K562 (cell line): ENCODE data around the gene SCAPER. TPM values are rescaled to one million over a fixed set of nuclear protein-coding genes. Genes with fewer than 3 reads are reported as not detected.

Experiments
- ATAC-seq: fragments of 200-7000 bp; cut with Tn5 transposase; 3 replicates; pipeline ENCODE4 v1.9.1; 2020; ENCODE audit warnings: moderate library complexity
- BruUV-seq: library from RNA; stranded (reverse); fragments of 400-500 nt; replicated peaks from 2 replicates; lab custom pipeline; 2021; lab: Mats Ljungman, UMichigan
- CTCF ChIA-PET: fragments of 300-600 bp; formaldehyde crosslinking; extraction: SDS; loops from one replicate; lab custom pipeline; 2021; ENCODE audit warnings: low intra/inter-chr PET ratio; lab: Yijun Ruan, JAX
- POLR2A ChIA-PET: fragments of 300-600, 350-650 bp; sonication (Branson Sonifier 250); formaldehyde crosslinking; extraction: SDS; loops from one replicate; lab custom pipeline; 2021; ENCODE audit warnings: antibody characterized with exemption, inconsistent platforms; lab: Yijun Ruan, JAX
- DNase-seq, 4 experiments: peaks; one replicate each; pipeline versions ENCODE4 v3.0.0 to v3.0.0-alpha.2; 2011 to 2018; ENCODE audit warnings: low spot score in 3 of 4, mixed read lengths in 3 of 4; ENCODE audit errors: extremely low read depth in 1 of 4
- FAIRE-seq: peaks from 2 replicates; lab custom pipeline; 2011; peaks lifted over from hg19 to GRCh38; lab: Jason Lieb, UNC
- H2AFZ ChIP-seq: 2 replicates; pipeline ENCODE4 v1.6.0; 2011; ENCODE audit warnings: low read depth, low read length, control low read depth, inconsistent platforms
- H3K27ac ChIP-seq: fragments of 200-600 bp; 3 replicates; pipeline ENCODE4 v1.8.0; 2011; ENCODE audit warnings: low read depth, mild to moderate bottlenecking, control low read depth, inconsistent platforms, low read length, moderate library complexity, mixed read lengths; ENCODE audit errors: extremely low read depth
- H3K27me3 ChIP-seq, 2 experiments: fragments of 300-600 bp in 1 of 2; 2 replicates in 1 of 2; 3 replicates in 1 of 2; pipeline versions ENCODE4 v1.6.0 to v1.8.0; 2011; ENCODE audit warnings: inconsistent platforms in 2 of 2, low read length in 2 of 2, mild to moderate bottlenecking in 1 of 2, mixed read lengths in 1 of 2, moderate library complexity in 1 of 2; ENCODE audit not compliant: control insufficient read depth in 2 of 2, insufficient read depth in 2 of 2
- H3K36me3 ChIP-seq: fragments of 300-600 bp; 3 replicates; pipeline ENCODE4 v1.8.0; 2011; ENCODE audit warnings: mild to moderate bottlenecking, low read length, inconsistent platforms; ENCODE audit not compliant: control insufficient read depth, insufficient read depth
- H3K4me1 ChIP-seq, 2 experiments: fragments of 200-600 bp in 1 of 2; replicated peaks in 1 of 2; 2 replicates in 1 of 2; 3 replicates in 1 of 2; pipeline versions ENCODE4 v1.5.1 to v1.8.0; 2011; ENCODE audit warnings: inconsistent platforms in 2 of 2, low read length in 2 of 2, mild to moderate bottlenecking in 1 of 2, mixed read lengths in 1 of 2, moderate library complexity in 1 of 2; ENCODE audit not compliant: control insufficient read depth in 2 of 2, insufficient read depth in 2 of 2
- H3K4me2 ChIP-seq: 2 replicates; pipeline ENCODE4 v1.6.1; 2011; ENCODE audit warnings: low read length, control low read depth, inconsistent platforms, mixed read lengths; ENCODE audit not compliant: insufficient read depth
- H3K4me3 ChIP-seq: fragments of 200-600 bp; sonication (generic), shearing (Covaris generic); 2 replicates; pipeline ENCODE4 v1.5.1; 2016; ENCODE audit warnings: control low read depth, inconsistent platforms
- H3K79me2 ChIP-seq: fragments of 200-600 bp; 3 replicates; pipeline ENCODE4 v1.8.0; 2011; ENCODE audit warnings: low read length, inconsistent platforms; ENCODE audit not compliant: control insufficient read depth, insufficient read depth
- H3K9ac ChIP-seq, 2 experiments: 2 replicates each; pipeline versions ENCODE4 v1.6.0 to v1.6.1; 2011; ENCODE audit warnings: low read depth in 2 of 2, low read length in 2 of 2, control low read depth in 1 of 2, inconsistent platforms in 1 of 2, mild to moderate bottlenecking in 1 of 2, mixed read lengths in 1 of 2; ENCODE audit not compliant: insufficient read depth in 1 of 2
- H3K9me1 ChIP-seq: one replicate; pipeline ENCODE4 v1.6.0; 2011; ENCODE audit warnings: inconsistent platforms, mild to moderate bottlenecking, low read length, moderate library complexity; ENCODE audit not compliant: control insufficient read depth, insufficient read depth
- H3K9me3 ChIP-seq: replicated peaks from 2 replicates; pipeline ENCODE4 v1.5.1; 2011; ENCODE audit warnings: low read depth, low read length, inconsistent platforms; ENCODE audit not compliant: control insufficient read depth, insufficient read depth
- H4K20me1 ChIP-seq: replicated peaks from 2 replicates; pipeline ENCODE4 v1.6.1; 2011; ENCODE audit warnings: low read length, inconsistent platforms, mixed read lengths; ENCODE audit not compliant: control insufficient read depth, insufficient read depth
- CEBPB ChIP-seq: fragments of 450-650 bp; IDR thresholded peaks from 2 replicates; pipeline ENCODE4 v1.6.1; 2016; ENCODE audit warnings: missing genetic modification characterization, missing compliant biosample characterization
- WGBS: fragments of 100-300 bp; shearing (Covaris generic); methylation state at CpG from one replicate; pipeline ENCODE4 v1.1.6; 2016; ENCODE audit warnings: low coverage, mixed read lengths; ENCODE audit not compliant: insufficient coverage; ENCODE audit errors: missing lambda C conversion rate; 5-methylcytosine and 5-hydroxymethylcytosine counted together
- in situ Hi-C: fragments of 300-500 bp; cut with MboI; formaldehyde crosslinking; loops from 4 replicates; pipeline ENCODE4 v1.15.0; 2018; ENCODE audit warnings: inconsistent platforms, mixed read lengths
- intact Hi-C: fragments of 100-400 bp; cut with micrococcal nuclease; formaldehyde crosslinking; loops from 2 replicates; pipeline ENCODE4 v1.14.2; 2022
- polyA plus RNA-seq, 8 experiments: library from polyadenylated mRNA; depleted of rRNA in 4 of 8; stranded (reverse) in 5 of 8; unstranded in 3 of 8; fragments of >200 nt; fragmentation: Nextera tagmentation in 2 of 8; fragmentation: Illumina TruSeq in 1 of 8; extraction: Ambion mirVana in 2 of 8; extraction: Trizol in 1 of 8; gene quantifications; 2 replicates each; pipeline versions ENCODE4 v1.2.1 to v1.2.3, GENCODE V29; 2011 to 2014; ENCODE audit warnings: inconsistent platforms in 1 of 8, missing spikeins in 1 of 8
- total RNA-seq, 7 experiments: library from RNA; depleted of rRNA in 6 of 7; stranded (reverse); fragments of >200 nt in 6 of 7; fragmentation: Illumina TruSeq in 2 of 7; extraction: Trizol in 2 of 7; gene quantifications; 2 replicates each; pipeline versions ENCODE4 v1.2.1 to v1.2.3, GENCODE V29; 2011 to 2021; ENCODE audit warnings: low replicate concordance in 1 of 7
- TF ChIP-seq, protein P1 (sequence below): sonication (generic); formaldehyde crosslinking; IDR thresholded peaks from 2 replicates; pipeline ENCODE4 v1.8.1; 2023; ENCODE audit warnings: mild to moderate bottlenecking, missing genetic modification reagents

SCAPER gene
- total and polyA plus RNA-seq, 9 of the 15 experiments (the other 6 are each of a cell fraction or from before 2014, with no cell fraction given) = 1.3 to 5.7 (median 3.2) TPM

DNA sequence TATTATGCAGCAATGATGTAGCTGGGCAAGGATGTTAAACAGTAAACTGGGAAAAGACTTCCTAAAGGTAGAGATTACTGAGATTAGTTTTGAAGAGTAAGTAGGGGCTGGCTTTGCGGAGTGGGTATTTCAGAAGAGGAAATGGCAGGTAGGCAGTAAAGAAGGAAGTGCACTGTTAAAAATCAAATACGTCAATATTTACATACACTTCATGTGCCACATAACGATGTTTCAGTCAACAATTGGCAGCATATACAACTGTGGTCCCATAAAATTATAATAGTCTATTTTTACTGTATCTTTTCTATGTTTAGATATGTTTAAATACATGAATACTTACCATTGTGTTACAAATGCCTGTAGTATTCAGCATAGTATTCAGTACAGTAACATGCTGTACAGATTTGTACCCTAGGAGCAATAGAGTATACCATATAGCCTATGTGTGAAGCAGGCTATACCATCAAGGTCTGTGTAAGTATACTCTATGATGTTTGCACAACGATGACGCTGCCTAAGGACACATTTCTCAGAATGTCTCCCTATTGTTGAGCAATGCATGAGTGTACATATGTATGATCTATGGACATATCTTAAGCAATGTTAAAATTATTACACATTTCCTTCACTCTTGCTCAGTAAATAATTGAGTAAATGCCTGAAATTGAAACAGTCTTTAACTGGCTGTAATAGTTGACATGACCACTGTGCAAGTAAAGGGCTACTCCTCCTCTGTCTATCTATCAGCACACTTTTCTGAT lies 371.9 kb downstream of the SCAPER start:
- ATAC-seq = no peak
- no peak for FAIRE-seq
- POLR2A ChIA-PET = no interaction called here
- peak; percentile 35; the same call in 1 of the 2 replicates for TF ChIP-seq CEBPB (tag)
- TF ChIP-seq, protein P1, sequence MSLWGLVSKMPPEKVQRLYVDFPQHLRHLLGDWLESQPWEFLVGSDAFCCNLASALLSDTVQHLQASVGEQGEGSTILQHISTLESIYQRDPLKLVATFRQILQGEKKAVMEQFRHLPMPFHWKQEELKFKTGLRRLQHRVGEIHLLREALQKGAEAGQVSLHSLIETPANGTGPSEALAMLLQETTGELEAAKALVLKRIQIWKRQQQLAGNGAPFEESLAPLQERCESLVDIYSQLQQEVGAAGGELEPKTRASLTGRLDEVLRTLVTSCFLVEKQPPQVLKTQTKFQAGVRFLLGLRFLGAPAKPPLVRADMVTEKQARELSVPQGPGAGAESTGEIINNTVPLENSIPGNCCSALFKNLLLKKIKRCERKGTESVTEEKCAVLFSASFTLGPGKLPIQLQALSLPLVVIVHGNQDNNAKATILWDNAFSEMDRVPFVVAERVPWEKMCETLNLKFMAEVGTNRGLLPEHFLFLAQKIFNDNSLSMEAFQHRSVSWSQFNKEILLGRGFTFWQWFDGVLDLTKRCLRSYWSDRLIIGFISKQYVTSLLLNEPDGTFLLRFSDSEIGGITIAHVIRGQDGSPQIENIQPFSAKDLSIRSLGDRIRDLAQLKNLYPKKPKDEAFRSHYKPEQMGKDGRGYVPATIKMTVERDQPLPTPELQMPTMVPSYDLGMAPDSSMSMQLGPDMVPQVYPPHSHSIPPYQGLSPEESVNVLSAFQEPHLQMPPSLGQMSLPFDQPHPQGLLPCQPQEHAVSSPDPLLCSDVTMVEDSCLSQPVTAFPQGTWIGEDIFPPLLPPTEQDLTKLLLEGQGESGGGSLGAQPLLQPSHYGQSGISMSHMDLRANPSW = no peak
- TF ChIP-seq, all 486 proteins: peak for 1
- no TSS peak for BruUV-seq
- no peaks in the 10 kb centered on the region for H4K20me1 ChIP-seq
- H3K9me3 ChIP-seq = no peaks in the 10 kb centered on the region
- H3K4me3 ChIP-seq = no peak overlapping the region
- 6% methylated on average over 5 of the region's 5 CpGs for WGBS
- CTCF ChIA-PET = no interaction called here
- no peak overlapping the region for H3K4me2 ChIP-seq
- H3K27me3 ChIP-seq = no peaks in the 10 kb centered on the region
- H2AFZ ChIP-seq = no peak overlapping the region
- H3K9ac ChIP-seq = no peak overlapping the region
- no peaks in the 10 kb centered on the region for H3K4me1 ChIP-seq
- in situ Hi-C loops (no loop called here), intact Hi-C loops (no loop called here)
- no peaks in the 10 kb centered on the region for H3K79me2 ChIP-seq
- no peak for DNase-seq
- H3K27ac ChIP-seq = no peak overlapping the region
- H3K9me1 ChIP-seq = no peaks in the 10 kb centered on the region
- no peaks in the 10 kb centered on the region for H3K36me3 ChIP-seq
